HG02642 (cell line): ENCODE results near the gene ICAM3.

Experiments
- ATAC-seq: cut with Tn5 transposase; IDR thresholded peaks from one replicate; pipeline ENCODE4 v1.9.1; 2021; ENCODE audit warnings: mild to moderate bottlenecking; ENCODE audit not compliant: unreplicated experiment, poor library complexity

The ICAM3 gene

GRCh38 chr19:10321874-10322835 is 17.3 kb downstream of the ICAM3 start:
- ATAC-seq: no peak

- no peak for ATAC-seq
Observed at GRCh38 chr19:10321417-10321797, 18.0 kb downstream of the ICAM3 start.

GRCh38 chr19:10320602-10321416 is 18.6 kb downstream of the ICAM3 start:
- no peak for ATAC-seq

GRCh38 chr19:10318807-10319682 is 20.4 kb downstream of the ICAM3 start:
- ATAC-seq: no peak

GRCh38 chr19:10317857-10318462 is 21.5 kb downstream of the ICAM3 start:
- no peak for ATAC-seq

GRCh38 chr19:10317045-10317856 is 22.2 kb downstream of the ICAM3 start:
- ATAC-seq: no peak

GRCh38 chr19:10316229-10317044 is 23.0 kb downstream of the ICAM3 start:
- ATAC-seq: no peak

GRCh38 chr19:10315335-10316214 is 23.8 kb downstream of the ICAM3 start, which contains the start of gene FDX2:
Gene FDX2, minus strand, starts transcription at chr19:10316015. Its CDS starts 19 bp downstream, at chr19:10315996.
- no peak for ATAC-seq

- no peak for ATAC-seq
Observed at GRCh38 chr19:10309423-10309822, 30.0 kb downstream of the ICAM3 start, which contains the start of gene ZGLP1. Gene ZGLP1, minus strand, starts transcription at chr19:10309815.

- no peak for ATAC-seq
Observed at GRCh38 chr19:10306327-10306726, 33.1 kb downstream of the ICAM3 start.

- no peak for ATAC-seq
Observed at GRCh38 chr19:10305139-10305806, 34.2 kb downstream of the ICAM3 start.

- no peak for ATAC-seq
Observed at GRCh38 chr19:10299545-10300458, 39.6 kb downstream of the ICAM3 start.

GRCh38 chr19:10295847-10296591 is 43.4 kb downstream of the ICAM3 start:
- no peak for ATAC-seq

GRCh38 chr19:10295305-10295846 is 44.0 kb downstream of the ICAM3 start:
- ATAC-seq: peak; percentile 40

GRCh38 chr19:10294368-10294697 is 45.1 kb downstream of the ICAM3 start:
- ATAC-seq: no peak
